Stimulated activated naive CD8-positive, alpha-beta T cell treated with anti-CD3 and anti-CD28 coated beads, Interleukin-15, Interleukin-2, amounts not matched to agents 100 ng/mL and 50 ng/mL, for 24 hours (primary cell): ENCODE results near the gene SLC27A1.
"Not testable (repeated sequence)": the region's sequence is repeated elsewhere in the genome, so short reads cannot be mapped to it uniquely, and the experiment has no call there.

Experiments
- H3K27ac Mint-ChIP-seq: one replicate; pipeline ENCODE4 v1.8.0; 2021; ENCODE audit warnings: mild to moderate bottlenecking, mixed read lengths
- H3K27me3 Mint-ChIP-seq: one replicate; pipeline ENCODE4 v1.8.0; 2021; ENCODE audit warnings: mixed read lengths
- H3K36me3 Mint-ChIP-seq: one replicate; pipeline ENCODE4 v1.8.0; 2021; ENCODE audit warnings: low read depth, mixed read lengths
- H3K4me1 Mint-ChIP-seq: one replicate; pipeline ENCODE4 v1.8.0; 2021; ENCODE audit warnings: low read depth, mixed read lengths
- H3K4me3 Mint-ChIP-seq: one replicate; pipeline ENCODE4 v1.8.0; 2021; ENCODE audit warnings: mild to moderate bottlenecking, mixed read lengths
- H3K9me3 Mint-ChIP-seq: one replicate; pipeline ENCODE4 v1.8.0; 2021; ENCODE audit warnings: mixed read lengths

SLC27A1 gene

DNA sequence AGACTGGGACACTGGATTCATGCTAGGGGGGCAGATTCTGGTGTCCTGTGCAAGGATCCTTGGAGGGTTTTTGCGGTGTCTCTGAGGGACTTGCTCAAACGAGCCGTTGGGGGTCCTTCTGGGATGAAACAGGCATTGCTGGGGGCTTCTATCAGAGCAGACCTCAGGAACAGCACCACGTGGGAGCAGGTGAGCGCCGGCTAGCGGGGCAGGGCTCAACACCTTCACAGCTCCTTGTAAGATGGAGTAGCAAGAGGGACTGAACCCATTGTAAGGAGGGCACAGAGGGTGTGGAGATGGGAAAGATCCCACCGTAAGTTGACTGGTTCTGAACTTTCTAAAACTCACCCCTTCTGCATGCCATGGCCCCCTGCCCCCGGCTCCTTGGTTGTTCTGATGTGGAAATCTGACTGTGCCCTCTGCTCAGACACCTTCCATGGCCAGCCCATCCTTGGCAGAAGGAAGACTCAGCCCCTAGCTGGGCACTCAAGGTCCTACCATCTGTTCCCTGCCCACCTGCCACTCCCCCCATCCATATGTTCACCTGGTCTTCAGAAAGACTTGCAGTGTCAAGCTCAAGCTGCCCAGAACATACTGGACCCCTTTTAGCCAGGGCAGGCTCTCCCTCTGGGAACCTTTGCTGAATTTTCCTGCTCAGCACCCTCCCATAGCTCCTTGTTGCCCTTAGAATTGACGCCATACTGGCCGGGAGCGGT, 1.2 kb downstream of the SLC27A1 start:
- Mint-ChIP-seq H3K36me3 (no peaks in the 10 kb centered on the region), H3K27ac (peak overlapping the region; percentile 52), H3K9me3 (no peaks in the 10 kb centered on the region), H3K4me1 (peaks cover 30% of the 10 kb centered on the region), H3K4me3 (peak overlapping the region; percentile 92), H3K27me3 (no peaks in the 10 kb centered on the region)

DNA sequence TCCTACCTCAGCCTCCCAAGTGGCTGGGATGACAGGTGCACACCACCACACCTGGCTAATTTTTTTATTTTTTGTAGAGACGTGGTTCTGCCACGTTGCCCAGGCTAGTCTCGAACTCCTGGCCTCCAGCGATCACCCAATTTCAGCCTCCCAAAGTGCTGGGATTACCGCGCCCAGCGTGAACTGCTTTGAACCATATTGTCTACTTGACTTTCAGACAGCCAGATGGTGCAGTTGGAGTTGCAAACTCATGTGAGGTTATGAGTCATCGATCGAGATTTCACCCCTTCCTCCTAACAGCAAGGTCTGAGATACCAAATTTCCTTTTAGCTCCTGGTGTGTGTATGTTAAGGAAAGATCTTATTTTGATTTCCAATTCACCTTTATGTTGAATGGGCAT, 2.7 kb downstream of the SLC27A1 start:
- Mint-ChIP-seq H3K27me3 (no peaks in the 10 kb centered on the region), H3K4me1 (peaks cover 30% of the 10 kb centered on the region), H3K27ac (no peak overlapping the region), H3K4me3 (no peak overlapping the region), H3K9me3 (no peaks in the 10 kb centered on the region), H3K36me3 (no peaks in the 10 kb centered on the region)

DNA sequence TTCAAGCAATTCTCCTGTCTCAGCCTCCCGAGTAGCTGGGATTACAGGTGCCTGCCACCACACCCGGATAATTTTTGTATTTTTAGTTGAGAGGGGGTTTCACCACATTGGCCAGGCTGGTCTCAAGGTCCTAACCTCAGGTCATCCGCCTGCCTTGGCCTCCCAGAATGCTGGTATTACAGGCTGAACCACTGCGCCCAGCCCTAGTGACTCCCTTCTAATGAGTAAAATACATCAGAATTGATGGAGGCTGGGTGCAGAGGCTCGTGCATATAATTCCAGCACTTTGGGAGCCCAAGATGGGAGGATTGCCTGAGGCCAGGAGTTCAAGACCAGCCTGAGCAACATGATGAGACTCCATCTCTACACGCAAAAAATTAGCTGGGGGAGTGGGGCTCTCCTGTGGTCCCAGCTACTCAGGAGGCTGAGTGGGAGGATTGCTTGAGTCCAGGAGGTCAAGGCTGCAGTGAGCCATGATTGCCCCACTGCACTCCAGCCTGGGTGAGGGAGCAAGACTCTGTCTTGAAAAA, 4.8 kb downstream of the SLC27A1 start:
- H3K4me3 Mint-ChIP-seq, H3K27me3 Mint-ChIP-seq, H3K27ac Mint-ChIP-seq, H3K36me3 Mint-ChIP-seq, H3K9me3 Mint-ChIP-seq: not testable (repeated sequence)
- H3K4me1 Mint-ChIP-seq = peaks cover 18% of the 10 kb centered on the region

DNA sequence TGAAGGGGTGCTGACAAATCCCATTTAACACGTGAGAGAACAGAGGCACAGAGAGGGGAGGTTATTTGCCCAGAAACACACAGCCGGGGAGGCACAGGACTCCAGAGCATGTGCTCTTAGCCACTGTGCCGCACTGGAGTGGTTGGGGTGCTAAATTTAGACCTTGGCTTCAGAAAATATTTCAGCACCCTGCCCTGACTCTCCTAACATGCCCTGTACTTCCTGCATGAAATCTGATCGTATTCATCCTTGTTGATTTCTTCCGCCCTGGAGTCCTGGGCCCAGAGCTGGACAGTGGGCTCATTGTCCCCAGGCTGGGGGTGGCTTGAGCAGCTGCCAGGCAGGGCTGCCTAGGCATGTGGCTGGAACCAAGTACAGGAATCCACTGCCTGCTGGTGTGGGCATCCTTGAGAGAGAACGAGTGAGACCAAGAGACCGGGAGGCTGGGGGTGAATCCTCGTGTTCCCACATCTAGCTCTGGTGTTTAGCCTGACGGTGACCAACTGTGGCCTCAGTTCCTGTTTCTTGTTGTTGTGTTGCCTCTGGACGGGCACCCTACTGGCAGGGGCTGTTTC, 5.3 kb downstream of the SLC27A1 start:
- Mint-ChIP-seq H3K27me3 (no peaks in the 10 kb centered on the region), H3K9me3 (no peaks in the 10 kb centered on the region), H3K27ac (no peak overlapping the region), H3K4me3 (no peak overlapping the region), H3K4me1 (peaks cover 17% of the 10 kb centered on the region), H3K36me3 (no peaks in the 10 kb centered on the region)

DNA sequence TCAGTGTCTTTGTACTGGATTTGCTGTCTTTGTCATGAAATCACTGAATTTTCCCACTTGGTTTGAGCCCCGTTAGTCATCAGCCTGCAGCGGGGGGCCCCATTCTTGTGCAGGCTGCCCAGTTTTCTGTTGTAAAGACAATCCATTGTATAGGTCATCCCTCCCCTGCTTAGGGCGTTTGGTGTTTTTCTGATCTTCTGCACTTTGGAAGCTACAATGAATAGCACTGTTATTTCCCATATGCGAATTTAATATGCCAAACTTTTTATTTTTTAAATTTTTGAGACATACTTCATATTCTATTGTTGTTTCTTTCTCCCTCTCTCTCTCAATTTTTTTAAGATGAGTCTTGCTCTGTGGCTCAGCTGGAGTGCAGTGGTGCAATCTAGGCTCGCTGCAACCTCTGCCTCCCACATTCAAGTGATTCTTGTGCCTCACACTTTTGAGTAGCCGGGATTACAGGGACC, 9.0 kb downstream of the SLC27A1 start:
- Mint-ChIP-seq H3K4me1 (peaks cover 4% of the 10 kb centered on the region), H3K27me3 (no peaks in the 10 kb centered on the region), H3K9me3 (no peaks in the 10 kb centered on the region), H3K27ac (no peak overlapping the region), H3K36me3 (no peaks in the 10 kb centered on the region), H3K4me3 (no peak overlapping the region)

DNA sequence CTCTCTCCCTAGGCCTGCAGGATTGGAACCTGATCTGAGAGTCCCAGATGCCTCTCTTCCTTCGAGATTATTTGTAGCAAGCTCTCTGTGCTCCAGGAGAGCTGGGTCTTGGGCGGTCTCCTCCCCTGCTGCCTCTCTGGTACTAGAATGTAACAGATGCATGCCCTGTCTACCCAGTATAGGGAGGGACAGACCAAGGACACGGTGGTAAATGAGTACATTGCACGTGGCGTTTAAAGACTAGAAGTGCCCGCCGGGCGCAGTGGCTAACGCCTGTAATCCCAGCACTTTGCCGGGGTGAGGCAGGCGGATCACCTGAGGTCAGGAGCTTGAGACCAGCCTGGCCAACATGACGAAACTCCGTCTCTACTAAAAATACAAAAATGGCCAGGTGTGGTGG, 11.7 kb downstream of the SLC27A1 start:
- H3K27ac Mint-ChIP-seq = no peak overlapping the region
- no peaks in the 10 kb centered on the region for H3K9me3 Mint-ChIP-seq
- no peaks in the 10 kb centered on the region for H3K36me3 Mint-ChIP-seq
- H3K4me1 Mint-ChIP-seq = peaks cover 4% of the 10 kb centered on the region
- H3K4me3 Mint-ChIP-seq = no peak overlapping the region
- no peaks in the 10 kb centered on the region for H3K27me3 Mint-ChIP-seq

DNA sequence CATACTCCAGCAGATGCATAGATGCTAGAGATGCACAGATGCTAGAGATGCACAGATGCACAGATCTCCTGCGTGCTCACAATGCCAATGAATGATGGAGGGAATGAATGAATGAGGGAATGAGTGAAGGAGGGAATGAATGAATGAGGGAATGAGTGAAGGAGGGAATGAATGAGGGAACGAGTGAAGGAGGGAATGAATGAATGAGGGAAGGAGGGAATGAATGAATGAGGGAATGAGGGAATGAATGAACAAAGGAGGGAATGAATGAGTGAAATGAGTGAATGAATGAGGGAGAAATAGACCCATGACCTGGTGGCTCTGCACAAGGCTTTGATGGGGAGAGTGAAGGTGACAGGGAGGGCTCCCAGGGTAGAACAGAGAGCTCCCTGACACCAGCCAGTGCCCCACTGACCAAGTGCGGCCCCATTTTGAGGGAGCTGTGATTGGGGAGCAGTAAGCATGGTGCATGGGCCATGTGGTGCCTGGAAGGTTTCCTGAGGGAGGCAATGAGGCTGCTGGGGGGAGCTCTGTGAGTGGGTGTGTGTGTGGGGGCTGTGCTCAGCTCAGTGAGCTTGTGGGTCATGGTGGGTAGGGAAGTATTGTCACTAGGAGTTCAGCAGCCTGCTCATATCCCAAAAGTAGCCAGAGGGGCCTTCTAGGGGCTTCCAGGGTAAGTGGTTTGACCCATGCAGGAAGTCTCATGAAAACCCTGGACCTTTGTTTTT, 12.7 kb downstream of the SLC27A1 start:
- H3K4me3 Mint-ChIP-seq = no peak overlapping the region
- H3K36me3 Mint-ChIP-seq = no peaks in the 10 kb centered on the region
- no peak overlapping the region for H3K27ac Mint-ChIP-seq
- H3K27me3 Mint-ChIP-seq = no peaks in the 10 kb centered on the region
- H3K4me1 Mint-ChIP-seq = peaks cover 12% of the 10 kb centered on the region
- H3K9me3 Mint-ChIP-seq = no peaks in the 10 kb centered on the region

DNA sequence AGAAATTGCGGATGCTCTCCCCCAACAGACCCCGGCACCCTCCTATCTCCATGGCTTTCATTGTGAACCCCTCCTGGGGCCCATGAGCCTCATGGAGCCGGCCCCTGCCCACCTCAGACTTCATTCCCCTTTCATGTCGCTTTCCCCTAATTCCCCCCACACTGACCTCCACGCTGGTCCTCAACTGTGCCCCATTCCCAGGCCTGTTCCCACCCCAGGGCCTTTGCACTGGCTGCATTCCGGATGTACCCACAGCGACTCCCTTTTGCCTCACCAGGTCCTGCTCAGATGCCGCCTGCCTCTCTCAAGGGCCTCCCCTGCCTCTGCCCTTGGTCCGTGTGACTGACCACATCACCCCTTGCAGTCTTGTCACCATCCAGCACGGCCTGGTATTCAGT, 13.3 kb downstream of the SLC27A1 start:
- no peaks in the 10 kb centered on the region for H3K27me3 Mint-ChIP-seq
- H3K4me3 Mint-ChIP-seq = no peak overlapping the region
- H3K9me3 Mint-ChIP-seq = no peaks in the 10 kb centered on the region
- peaks cover 17% of the 10 kb centered on the region for H3K4me1 Mint-ChIP-seq
- H3K36me3 Mint-ChIP-seq = no peaks in the 10 kb centered on the region
- no peak overlapping the region for H3K27ac Mint-ChIP-seq

DNA sequence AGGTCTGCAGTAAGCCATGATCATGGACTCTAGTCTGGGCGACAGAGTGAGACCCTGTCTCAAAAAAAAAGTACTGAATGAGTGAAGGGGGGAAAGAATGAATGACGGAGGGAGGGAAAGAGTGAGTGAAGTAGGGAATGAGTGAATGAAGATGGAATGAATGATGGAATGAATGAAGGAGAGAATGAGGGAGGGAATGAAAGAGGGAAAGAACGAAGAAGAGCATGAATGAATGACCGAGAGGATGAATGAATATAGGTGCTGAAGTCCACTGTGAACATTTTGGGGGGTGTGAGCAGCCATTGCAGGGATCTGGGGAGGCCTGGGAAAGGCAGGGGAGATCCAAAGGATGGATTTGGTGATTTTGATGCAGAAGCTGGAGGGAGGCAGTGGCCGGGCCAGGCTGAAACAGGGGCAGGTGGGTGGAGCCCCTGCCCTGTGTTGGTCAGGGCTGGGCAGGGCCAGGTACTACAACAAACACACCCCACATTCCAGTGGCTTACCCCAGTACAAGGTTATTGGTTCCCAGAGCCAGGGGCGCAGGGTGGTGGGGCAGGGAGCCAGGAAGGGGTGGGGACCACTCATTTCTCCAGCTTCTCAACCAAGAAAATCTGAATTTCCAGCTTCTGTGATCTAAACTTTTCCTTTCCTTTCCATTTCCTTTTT, 14.3 kb downstream of the SLC27A1 start:
- H3K4me1 Mint-ChIP-seq = peaks cover 26% of the 10 kb centered on the region
- H3K27me3 Mint-ChIP-seq = no peaks in the 10 kb centered on the region
- no peaks in the 10 kb centered on the region for H3K9me3 Mint-ChIP-seq
- H3K27ac Mint-ChIP-seq = no peak overlapping the region
- H3K4me3 Mint-ChIP-seq = no peak overlapping the region
- H3K36me3 Mint-ChIP-seq = no peaks in the 10 kb centered on the region

DNA sequence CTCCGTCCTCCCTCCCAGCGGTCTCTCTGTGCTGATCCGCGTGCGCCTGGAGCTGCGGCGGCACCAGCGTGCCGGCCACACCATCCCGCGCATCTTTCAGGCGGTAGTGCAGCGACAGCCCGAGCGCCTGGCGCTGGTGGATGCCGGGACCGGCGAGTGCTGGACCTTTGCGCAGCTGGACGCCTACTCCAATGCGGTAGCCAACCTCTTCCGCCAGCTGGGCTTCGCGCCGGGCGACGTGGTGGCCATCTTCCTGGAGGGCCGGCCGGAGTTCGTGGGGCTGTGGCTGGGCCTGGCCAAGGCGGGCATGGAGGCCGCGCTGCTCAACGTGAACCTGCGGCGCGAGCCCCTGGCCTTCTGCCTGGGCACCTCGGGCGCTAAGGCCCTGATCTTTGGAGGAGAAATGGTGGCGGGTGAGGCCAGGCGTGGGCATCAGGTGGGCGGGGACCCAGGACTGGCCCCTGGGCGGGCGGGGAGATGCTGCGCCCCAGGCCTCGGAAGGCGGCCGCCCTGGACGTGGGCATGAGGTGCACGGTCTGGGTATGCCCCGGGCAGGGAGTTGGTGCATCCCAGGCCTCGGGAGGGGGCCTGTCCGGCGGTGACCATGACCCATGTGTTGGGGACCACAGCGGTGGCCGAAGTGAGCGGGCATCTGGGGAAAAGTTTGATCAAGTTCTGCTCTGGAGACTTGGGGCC, 16.4 kb downstream of the SLC27A1 start:
- Mint-ChIP-seq H3K4me1 (peaks cover 28% of the 10 kb centered on the region), H3K27ac (no peak overlapping the region), H3K36me3 (no peaks in the 10 kb centered on the region), H3K4me3 (no peak overlapping the region), H3K9me3 (no peaks in the 10 kb centered on the region), H3K27me3 (no peaks in the 10 kb centered on the region)

DNA sequence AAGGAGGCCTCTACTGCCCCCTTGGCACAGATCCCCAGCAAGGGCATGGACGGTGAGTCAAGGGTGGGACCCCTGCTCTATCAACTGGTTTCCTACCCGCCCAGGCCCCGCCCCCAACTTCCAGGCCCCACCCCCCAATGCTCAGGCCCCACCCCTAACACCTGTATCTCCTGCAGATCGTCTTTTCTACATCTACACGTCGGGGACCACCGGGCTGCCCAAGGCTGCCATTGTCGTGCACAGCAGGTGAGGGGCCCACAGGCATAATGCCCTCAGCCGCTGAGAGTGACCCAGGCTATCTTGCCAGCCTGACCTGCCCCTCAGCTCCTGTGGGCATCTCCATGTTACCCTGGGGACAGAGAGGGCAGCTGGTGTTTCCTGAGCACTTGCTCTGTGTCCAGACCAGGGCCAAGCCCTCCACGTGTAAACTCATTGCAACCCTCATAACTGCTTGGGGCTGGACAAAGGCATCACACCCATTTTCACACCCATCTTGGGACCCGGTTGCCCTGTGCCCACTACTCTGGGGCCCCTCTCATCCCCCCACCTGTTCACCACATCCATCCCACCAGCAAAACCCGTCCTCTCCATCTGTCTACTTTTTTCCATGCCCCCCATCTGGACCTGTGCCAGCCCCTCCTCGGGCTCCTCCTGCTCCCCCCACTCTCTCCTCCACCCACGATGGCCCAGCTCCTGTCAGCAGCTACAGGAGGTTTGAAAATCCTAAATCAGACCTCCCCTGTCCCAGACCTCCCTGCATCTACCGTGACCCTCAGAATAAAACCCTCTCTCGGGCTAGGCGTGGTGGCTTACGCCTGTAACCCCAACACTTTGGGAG, 17.2 kb downstream of the SLC27A1 start:
- Mint-ChIP-seq H3K4me3 (peak overlapping the region; percentile 72), H3K4me1 (peaks cover 28% of the 10 kb centered on the region), H3K36me3 (no peaks in the 10 kb centered on the region), H3K9me3 (no peaks in the 10 kb centered on the region), H3K27ac (no peak overlapping the region), H3K27me3 (no peaks in the 10 kb centered on the region)

DNA sequence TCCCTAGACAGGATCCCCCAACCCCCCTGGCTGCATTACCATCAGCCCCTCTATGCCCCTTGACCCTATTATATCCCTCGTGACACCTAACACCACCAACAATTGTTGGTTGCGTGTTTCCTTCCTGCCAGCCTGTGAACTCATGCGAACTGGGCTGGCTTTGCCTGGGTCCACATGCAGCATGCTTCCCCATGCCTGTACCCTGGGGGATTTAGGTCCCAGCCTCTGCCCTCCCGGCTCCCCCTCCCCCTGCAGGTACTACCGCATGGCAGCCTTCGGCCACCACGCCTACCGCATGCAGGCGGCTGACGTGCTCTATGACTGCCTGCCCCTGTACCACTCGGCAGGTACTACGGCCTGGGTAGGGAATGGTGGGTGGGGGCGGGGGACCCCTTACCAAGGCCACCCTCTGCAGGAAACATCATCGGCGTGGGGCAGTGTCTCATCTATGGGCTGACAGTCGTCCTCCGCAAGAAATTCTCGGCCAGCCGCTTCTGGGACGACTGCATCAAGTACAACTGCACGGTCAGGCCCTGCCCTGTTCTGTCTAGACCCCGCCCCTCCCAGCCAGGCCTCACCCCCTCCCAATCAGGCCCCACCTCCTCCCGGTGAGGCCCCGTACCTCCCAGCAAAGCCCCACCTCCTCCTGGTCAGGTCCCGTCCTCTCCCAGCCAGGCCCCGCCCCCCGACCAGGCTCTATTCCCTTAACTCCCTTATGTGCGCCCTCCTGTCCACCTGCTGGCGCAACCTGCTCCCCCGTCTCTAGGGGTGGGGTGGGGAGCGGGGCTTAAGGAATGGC, 18.5 kb downstream of the SLC27A1 start:
- no peaks in the 10 kb centered on the region for H3K27me3 Mint-ChIP-seq
- H3K9me3 Mint-ChIP-seq = no peaks in the 10 kb centered on the region
- peak overlapping the region; percentile 84 for H3K27ac Mint-ChIP-seq
- H3K4me1 Mint-ChIP-seq = peaks cover 25% of the 10 kb centered on the region
- H3K36me3 Mint-ChIP-seq = no peaks in the 10 kb centered on the region
- peak overlapping the region; percentile 72 for H3K4me3 Mint-ChIP-seq

DNA sequence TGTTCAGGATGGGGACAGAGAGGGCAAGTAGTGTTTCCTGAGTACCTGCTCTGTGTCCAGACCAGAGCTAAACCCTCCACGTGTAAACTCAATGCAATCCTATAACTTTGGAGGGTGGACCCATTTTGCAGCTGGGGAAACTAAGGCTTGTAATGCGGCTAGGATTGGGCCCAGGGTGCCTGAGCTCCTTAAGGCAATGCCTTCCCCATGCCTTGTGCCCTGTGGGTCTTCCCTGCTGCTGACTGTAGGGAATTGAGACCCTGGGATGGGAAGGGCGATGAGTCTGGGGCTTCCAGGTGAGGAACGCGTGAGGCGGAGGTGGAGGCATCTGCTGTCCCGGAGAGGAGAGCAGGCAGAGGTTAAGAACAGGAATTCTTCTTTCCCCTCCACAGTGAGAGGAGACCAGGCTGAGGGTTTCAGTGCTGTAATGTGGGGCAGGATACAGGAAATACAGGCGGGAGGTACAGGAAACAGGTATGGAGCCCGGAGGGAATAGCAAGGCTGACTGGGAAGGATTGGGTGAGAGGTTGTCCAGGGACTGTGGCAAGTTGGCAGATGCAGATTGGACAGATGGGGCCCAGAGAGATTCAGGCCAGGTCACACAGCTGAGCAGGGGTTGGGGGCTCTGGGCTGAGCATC, 19.2 kb downstream of the SLC27A1 start:
- no peaks in the 10 kb centered on the region for H3K9me3 Mint-ChIP-seq
- H3K36me3 Mint-ChIP-seq = no peaks in the 10 kb centered on the region
- H3K4me1 Mint-ChIP-seq = peaks cover 25% of the 10 kb centered on the region
- no peaks in the 10 kb centered on the region for H3K27me3 Mint-ChIP-seq
- no peak overlapping the region for H3K4me3 Mint-ChIP-seq
- H3K27ac Mint-ChIP-seq = peak overlapping the region; percentile 37
